B cell (primary cell): ENCODE data around the gene YTHDC2. TPM values are rescaled to one million over a fixed set of nuclear protein-coding genes. Genes with fewer than 3 reads are reported as not detected.

Experiments used
- ATAC-seq: fragments of 200-7000 bp; cut with Tn5 transposase; one replicate; pipeline ENCODE4 v1.10.0; 2021; ENCODE audit warnings: low read depth, mild to moderate bottlenecking, moderate number of reproducible peaks, moderate library complexity
- CTCF ChIA-PET: fragments of 350-600 bp; sonication (Branson Sonifier 250); formaldehyde crosslinking; loops from one replicate; lab custom pipeline; 2021; ENCODE audit warnings: antibody characterized with exemption, inconsistent platforms; lab: Charles Lee
- POLR2A ChIA-PET: fragments of 350-600 bp; sonication (Branson Sonifier 250); formaldehyde crosslinking; loops from one replicate; lab custom pipeline; 2021; ENCODE audit warnings: antibody characterized with exemption; lab: Charles Lee
- DNase-seq: peaks from one replicate; pipeline ENCODE4 v3.0.0; 2013
- H2AFZ ChIP-seq: 2 replicates; pipeline ENCODE4 v1.6.1; 2012; ENCODE audit warnings: mild to moderate bottlenecking, low read depth, low read length; ENCODE audit not compliant: insufficient read depth, poor library complexity, severe bottlenecking
- H3K27ac ChIP-seq, 2 donors: 1 replicate in 1 of 2; 2 replicates in 1 of 2; pipeline ENCODE4 v1.5.1; 2012 to 2013; ENCODE audit warnings: low read length in 2 of 2, mild to moderate bottlenecking in 2 of 2, moderate library complexity in 1 of 2
- H3K27me3 ChIP-seq, 4 experiments: fragments of 200-600 bp in 1 of 4; sonication (generic) in 1 of 4; replicated peaks in 1 of 4; 1 replicate in 2 of 4; 2 replicates in 2 of 4; pipeline versions ENCODE4 v1.6.1 to v1.7.0; 2013 to 2016; ENCODE audit warnings: low read length in 3 of 4, mild to moderate bottlenecking in 2 of 4, mixed read lengths in 1 of 4, moderate library complexity in 1 of 4; ENCODE audit not compliant: insufficient read depth in 4 of 4, control insufficient read depth in 3 of 4; ENCODE audit errors: control extremely low read depth in 1 of 4
- H3K36me3 ChIP-seq, 2 experiments: replicated peaks in 1 of 2; 1 replicate in 1 of 2; 2 replicates in 1 of 2; pipeline versions ENCODE4 v1.6.1 to v1.7.1; 2013; ENCODE audit warnings: low read length in 1 of 2; ENCODE audit not compliant: insufficient read depth in 2 of 2, control insufficient read depth in 1 of 2; ENCODE audit errors: control extremely low read depth in 1 of 2, extremely low read depth in 1 of 2
- H3K4me1 ChIP-seq, 2 donors: fragments of 200-600 bp in 1 of 2; sonication (generic) in 1 of 2; 1 replicate in 1 of 2; 2 replicates in 1 of 2; pipeline versions ENCODE4 v1.5.1 to v1.6.1; 2013 to 2017; ENCODE audit warnings: low read length in 2 of 2; ENCODE audit not compliant: control insufficient read depth in 2 of 2, insufficient read depth in 2 of 2
- H3K4me2 ChIP-seq: replicated peaks from 2 replicates; pipeline ENCODE3; 2012; ENCODE audit warnings: mild to moderate bottlenecking, low read depth, low read length; ENCODE audit not compliant: poor library complexity, severe bottlenecking
- H3K4me3 ChIP-seq, 5 experiments: fragments of 200-600 bp in 1 of 5; sonication (generic) in 1 of 5; 1 replicate in 3 of 5; 2 replicates in 2 of 5; pipeline versions ENCODE4 v1.5.1 to v1.7.0; 2011 to 2016; ENCODE audit warnings: low read length in 4 of 5, mild to moderate bottlenecking in 4 of 5, low read depth in 2 of 5, control low read depth in 1 of 5, moderate library complexity in 1 of 5; ENCODE audit not compliant: insufficient read depth in 1 of 5; ENCODE audit errors: control extremely low read depth in 1 of 5, extremely low read depth in 1 of 5
- H3K79me2 ChIP-seq: fragments of 200-600 bp; sonication (generic); one replicate; pipeline ENCODE4 v1.6.0; 2016; ENCODE audit warnings: low read length; ENCODE audit not compliant: control insufficient read depth, insufficient read depth
- H3K9ac ChIP-seq: fragments of 200-600 bp; sonication (generic); 2 replicates; pipeline ENCODE4 v1.6.1; 2017; ENCODE audit warnings: mild to moderate bottlenecking, low read length, moderate library complexity
- H3K9me3 ChIP-seq, 3 donors: one replicate each; pipeline versions ENCODE4 v1.6.1 to v1.7.1; 2013; ENCODE audit warnings: low read length in 2 of 3; ENCODE audit not compliant: control insufficient read depth in 2 of 3, insufficient read depth in 1 of 3; ENCODE audit errors: control extremely low read depth in 1 of 3
- H4K20me1 ChIP-seq: 2 replicates; pipeline ENCODE4 v1.6.0; 2012; ENCODE audit warnings: mild to moderate bottlenecking, low read length; ENCODE audit not compliant: insufficient read depth, control insufficient read depth, poor library complexity, severe bottlenecking
- H3K27ac Mint-ChIP-seq: one replicate; pipeline ENCODE4 v1.8.0; 2021; ENCODE audit warnings: mixed read lengths
- H3K27me3 Mint-ChIP-seq: one replicate; pipeline ENCODE4 v1.8.0; 2021; ENCODE audit warnings: mixed read lengths
- H3K4me1 Mint-ChIP-seq: one replicate; pipeline ENCODE4 v1.8.0; 2021; ENCODE audit warnings: mixed read lengths
- H3K4me3 Mint-ChIP-seq: one replicate; pipeline ENCODE4 v1.8.0; 2021; ENCODE audit warnings: mixed read lengths
- H3K9me3 Mint-ChIP-seq: one replicate; pipeline ENCODE4 v1.8.0; 2022; ENCODE audit warnings: mixed read lengths; ENCODE audit not compliant: insufficient read depth
- EZH2 ChIP-seq: IDR thresholded peaks from 2 replicates; pipeline ENCODE4 v1.6.1; 2012; ENCODE audit warnings: borderline replicate concordance, low read depth, mild to moderate bottlenecking, moderate library complexity, low read length; ENCODE audit not compliant: insufficient read depth, poor library complexity, severe bottlenecking
- WGBS: methylation state at CpG from one replicate; pipeline ENCODE4 v1.1.5; 2013; ENCODE audit warnings: missing lambda C conversion rate; ENCODE audit not compliant: insufficient coverage; 5-methylcytosine and 5-hydroxymethylcytosine counted together
- intact Hi-C: fragments of 100-400 bp; cut with micrococcal nuclease; formaldehyde crosslinking; loops from one replicate; pipeline ENCODE4 v1.10.0; 2022
- polyA plus RNA-seq: library from polyadenylated mRNA; depleted of rRNA; stranded (reverse); fragments of >200 nt; gene quantifications from 2 replicates; pipeline ENCODE4 v1.2.3, GENCODE V29; 2012
- total RNA-seq, 2 donors: library from RNA; stranded (reverse); fragments of 120-200 nt in 1 of 2; gene quantifications; 1 replicate in 1 of 2; 2 replicates in 1 of 2; pipeline versions ENCODE4 v1.2.3 to v1.2.4, GENCODE V29; 2013 to 2022
- TF ChIP-seq, protein P1 (sequence below): fragments of 200-600 bp; IDR thresholded peaks from one replicate; pipeline ENCODE4 v1.8.0; 2022; ENCODE audit warnings: antibody characterized with exemption, mild to moderate bottlenecking

YTHDC2 gene
- total and polyA plus RNA-seq, 2 donors (not counting 1 experiment from before 2014, with no cell fraction given): 8.6 to 52.6 TPM

DNA sequence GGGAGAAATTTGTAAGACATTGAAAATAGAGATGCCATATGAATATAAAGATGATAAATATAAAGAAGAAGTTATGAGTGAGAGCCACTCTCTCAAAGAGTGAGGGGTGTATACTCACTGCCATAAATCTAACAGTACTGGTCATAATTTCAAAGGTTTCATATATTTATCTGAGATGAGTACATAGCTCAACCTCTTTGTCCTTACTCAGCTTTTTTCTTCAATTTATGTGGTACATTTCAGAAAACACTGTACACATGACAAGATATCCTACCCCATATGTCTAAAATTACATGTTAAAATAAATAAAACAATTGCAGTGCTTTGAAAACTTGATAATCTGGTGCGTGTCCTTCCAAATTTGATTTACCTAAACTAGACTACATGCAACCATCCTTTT, 20.0 kb upstream of the YTHDC2 start:
- Histone ChIP-seq H3K27me3 (peaks cover 0 to 36% (median 24%) of the 10 kb centered on the region in 4 experiments), H2AFZ (no peak overlapping the region), H3K4me3 (no peak overlapping the region), H3K9ac (no peak overlapping the region), H3K4me2 (no peak overlapping the region), H3K36me3 (no peaks in the 10 kb centered on the region), H3K27ac (no peak overlapping the region), H3K9me3 (peaks cover 7 to 26% (median 24%) of the 10 kb centered on the region in 3 donors), H3K79me2 (no peaks in the 10 kb centered on the region), H4K20me1 (no peaks in the 10 kb centered on the region), H3K4me1 (peaks cover 4 to 6% of the 10 kb centered on the region in 2 donors)
- H3K4me3 Mint-ChIP-seq: no peak overlapping the region
- intact Hi-C loops: no loop called here
- H3K9me3 Mint-ChIP-seq: peaks cover 10% of the 10 kb centered on the region
- H3K27me3 Mint-ChIP-seq: peaks cover 51% of the 10 kb centered on the region
- ChIA-PET POLR2A (no interaction called here), CTCF (no interaction called here)
- no peak overlapping the region for H3K27ac Mint-ChIP-seq
- TF ChIP-seq EZH2: no peak
- TF ChIP-seq, protein P1, sequence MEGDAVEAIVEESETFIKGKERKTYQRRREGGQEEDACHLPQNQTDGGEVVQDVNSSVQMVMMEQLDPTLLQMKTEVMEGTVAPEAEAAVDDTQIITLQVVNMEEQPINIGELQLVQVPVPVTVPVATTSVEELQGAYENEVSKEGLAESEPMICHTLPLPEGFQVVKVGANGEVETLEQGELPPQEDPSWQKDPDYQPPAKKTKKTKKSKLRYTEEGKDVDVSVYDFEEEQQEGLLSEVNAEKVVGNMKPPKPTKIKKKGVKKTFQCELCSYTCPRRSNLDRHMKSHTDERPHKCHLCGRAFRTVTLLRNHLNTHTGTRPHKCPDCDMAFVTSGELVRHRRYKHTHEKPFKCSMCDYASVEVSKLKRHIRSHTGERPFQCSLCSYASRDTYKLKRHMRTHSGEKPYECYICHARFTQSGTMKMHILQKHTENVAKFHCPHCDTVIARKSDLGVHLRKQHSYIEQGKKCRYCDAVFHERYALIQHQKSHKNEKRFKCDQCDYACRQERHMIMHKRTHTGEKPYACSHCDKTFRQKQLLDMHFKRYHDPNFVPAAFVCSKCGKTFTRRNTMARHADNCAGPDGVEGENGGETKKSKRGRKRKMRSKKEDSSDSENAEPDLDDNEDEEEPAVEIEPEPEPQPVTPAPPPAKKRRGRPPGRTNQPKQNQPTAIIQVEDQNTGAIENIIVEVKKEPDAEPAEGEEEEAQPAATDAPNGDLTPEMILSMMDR: no peak
- DNase-seq: no peak
- no CpG with 5 or more reads among the region's 1 CpG for WGBS
- H3K4me1 Mint-ChIP-seq: peaks cover 4% of the 10 kb centered on the region
- ATAC-seq: no peak

DNA sequence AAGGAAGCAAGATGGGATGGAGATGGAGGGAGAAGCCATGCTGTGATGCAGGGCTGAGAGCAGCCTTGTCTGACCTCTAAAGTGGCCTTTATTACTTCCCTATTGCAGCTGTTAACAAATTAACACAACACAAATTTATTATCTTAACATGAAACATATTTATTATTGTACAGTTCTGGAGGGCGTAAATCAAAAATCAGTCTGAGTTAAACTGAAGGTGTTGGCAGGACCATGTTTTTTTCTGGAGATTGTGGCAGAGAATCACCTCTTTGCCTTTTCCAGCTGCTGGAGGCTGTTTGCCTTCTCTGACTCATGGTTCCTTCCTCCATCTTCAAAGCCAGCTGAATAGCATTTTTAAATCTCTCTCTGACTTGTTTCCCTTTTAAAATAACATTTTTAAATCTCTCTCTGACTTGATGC, 18.1 kb upstream of the YTHDC2 start:
- H3K4me1 Mint-ChIP-seq: no peaks in the 10 kb centered on the region
- Histone ChIP-seq H3K4me1 (no peaks in the 10 kb centered on the region), H3K79me2 (no peaks in the 10 kb centered on the region), H3K4me2 (no peak overlapping the region), H3K9me3 (peaks cover 5 to 12% (median 9%) of the 10 kb centered on the region in 3 donors), H3K27me3 (peaks cover 0 to 16% (median 7%) of the 10 kb centered on the region in 4 experiments), H3K9ac (no peak overlapping the region), H3K36me3 (no peaks in the 10 kb centered on the region), H2AFZ (no peak overlapping the region), H3K27ac (no peak overlapping the region), H3K4me3 (no peak overlapping the region), H4K20me1 (no peaks in the 10 kb centered on the region)
- ATAC-seq: no peak
- ChIA-PET CTCF (no interaction called here), POLR2A (no interaction called here)
- H3K9me3 Mint-ChIP-seq: peaks cover 9% of the 10 kb centered on the region
- no peak for DNase-seq
- H3K4me3 Mint-ChIP-seq: no peak overlapping the region
- H3K27ac Mint-ChIP-seq: no peak overlapping the region
- WGBS: no CpG with 5 or more reads among the region's 1 CpG
- TF ChIP-seq, protein P1: no peak
- no peak for TF ChIP-seq EZH2
- intact Hi-C loops: no loop called here
- H3K27me3 Mint-ChIP-seq: peaks cover 45% of the 10 kb centered on the region
